Activated CD4-positive, alpha-beta T cell treated with anti-CD3 and anti-CD28 coated beads for 36 hours (primary cell): ENCODE measurements around the gene NDUFS3. TPM values are rescaled to one million over a fixed set of nuclear protein-coding genes. Genes with fewer than 3 reads are reported as not detected.
"Not testable (repeated sequence)": the region's sequence is repeated elsewhere in the genome, so short reads cannot be mapped to it uniquely, and the experiment has no call there.

Source experiments
- ATAC-seq: fragments of 200-7000 bp; cut with Tn5 transposase; one replicate; pipeline ENCODE4 v1.10.0; 2021; ENCODE audit warnings: mild to moderate bottlenecking, moderate library complexity
- CTCF ChIA-PET: fragments of 350-600 bp; sonication (Branson Sonifier 250); formaldehyde crosslinking; loops from one replicate; lab custom pipeline; 2021; ENCODE audit warnings: antibody characterized with exemption; lab: Charles Lee
- POLR2A ChIA-PET: fragments of 350-600 bp; sonication (Branson Sonifier 250); formaldehyde crosslinking; loops from one replicate; lab custom pipeline; 2021; ENCODE audit warnings: antibody characterized with exemption, inconsistent platforms; lab: Charles Lee
- DNase-seq: peaks from one replicate; pipeline ENCODE4 v3.0.0-alpha.2; 2020
- H3K27ac Mint-ChIP-seq: one replicate; pipeline ENCODE4 v1.8.0; 2021; ENCODE audit warnings: mixed read lengths
- H3K27me3 Mint-ChIP-seq: one replicate; pipeline ENCODE4 v1.8.0; 2021; ENCODE audit warnings: mixed read lengths
- H3K36me3 Mint-ChIP-seq: one replicate; pipeline ENCODE4 v1.8.0; 2021; ENCODE audit warnings: low read depth, mixed read lengths
- H3K4me1 Mint-ChIP-seq: one replicate; pipeline ENCODE4 v1.8.0; 2021; ENCODE audit warnings: mixed read lengths
- H3K4me3 Mint-ChIP-seq: one replicate; pipeline ENCODE4 v1.8.0; 2021; ENCODE audit warnings: mild to moderate bottlenecking, moderate library complexity, mixed read lengths
- H3K9me3 Mint-ChIP-seq: one replicate; pipeline ENCODE4 v1.8.0; 2021; ENCODE audit warnings: low read depth, mixed read lengths
- intact Hi-C, 2 experiments: fragments of 100-400 bp; cut with DNase I in 1 of 2; cut with micrococcal nuclease in 1 of 2; formaldehyde crosslinking; loops; one replicate each; pipeline versions ENCODE4 v1.14.2 to v1.15.1; 2022 to 2024; cut with DNase I, micrococcal nuclease
- total RNA-seq, 2 experiments: library from RNA; stranded (reverse); gene quantifications; one replicate each; pipeline ENCODE4 v1.2.3, GENCODE V29; 2021

The NDUFS3 gene
- total RNA-seq, 2 experiments from 2014 or later, result 96.9 to 108 TPM

DNA sequence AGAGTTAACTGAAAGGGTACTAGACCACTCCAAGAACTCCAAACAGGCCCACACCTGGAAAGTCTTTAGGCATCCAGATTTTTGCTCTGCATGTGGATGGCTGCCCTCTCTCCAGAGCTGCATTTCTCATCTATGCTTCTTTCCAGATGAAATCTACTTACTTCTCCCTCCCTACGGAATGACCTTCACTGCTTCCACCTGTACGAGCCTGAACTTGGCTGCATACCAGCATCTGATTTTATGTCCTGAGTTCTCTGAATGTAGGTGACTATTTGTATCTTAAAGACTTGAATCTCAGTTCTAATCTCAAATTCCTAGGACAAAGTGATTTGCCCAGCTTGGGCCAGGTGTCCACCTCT is 39.2 kb upstream of the NDUFS3 start:
- Mint-ChIP-seq H3K4me3 (peak overlapping the region; percentile 51), H3K9me3 (no peaks in the 10 kb centered on the region), H3K27me3 (no peaks in the 10 kb centered on the region), H3K27ac (peak overlapping the region; percentile 83), H3K36me3 (peaks cover 37% of the 10 kb centered on the region), H3K4me1 (peaks cover 76% of the 10 kb centered on the region)
- POLR2A ChIA-PET, result interaction anchor here (1.0 to 2.1 kb wide), 7 partner anchors 8 to 30 kb away, joined by 3 to 10 read pairs (median 6); no protein-coding TSS in a partner anchor
- no peak for DNase-seq
- CTCF ChIA-PET, result interaction anchor here (0.5 to 3.6 kb wide), 12 partner anchors 8 to 568 kb away, joined by 3 to 20 read pairs (median 4); partner anchors contain the start of gene CELF1
- ATAC-seq, result no peak
- intact Hi-C loops, result loop anchor here (1.0 to 2.0 kb wide), 3 partner anchors 15 to 25 kb away; no protein-coding TSS in a partner anchor

DNA sequence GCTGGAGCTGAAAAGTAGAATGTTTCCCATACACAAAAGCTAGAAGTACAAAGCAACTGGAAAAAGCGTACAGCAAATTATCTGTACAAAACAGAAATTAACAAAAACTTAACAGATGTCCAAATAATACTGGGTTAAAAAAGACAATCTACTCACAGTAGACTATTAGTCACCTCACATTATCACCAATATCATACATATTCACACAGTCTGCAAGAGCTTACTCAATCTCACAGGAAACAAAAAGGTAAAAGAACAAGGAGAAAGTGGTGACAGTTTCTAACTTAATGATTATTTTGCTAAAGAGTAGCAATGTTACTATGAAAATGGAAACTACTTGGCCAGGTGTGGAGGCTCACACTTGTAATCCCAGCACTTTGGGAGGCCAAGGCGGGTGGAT is 37.8 kb upstream of the NDUFS3 start:
- Mint-ChIP-seq H3K36me3 (peaks cover 30% of the 10 kb centered on the region), H3K4me1 (peaks cover 73% of the 10 kb centered on the region), H3K9me3 (no peaks in the 10 kb centered on the region), H3K27me3 (no peaks in the 10 kb centered on the region), H3K27ac (peak overlapping the region; percentile 83), H3K4me3 (peak overlapping the region; percentile 51)
- intact Hi-C loops, result loop anchor here in 1 of 2 experiments (2.0 kb wide), 2 partner anchors 16 to 26 kb away; no protein-coding TSS in a partner anchor
- ChIA-PET CTCF (interaction anchor here (0.9 to 3.6 kb wide), 7 partner anchors 9 to 37 kb away, joined by 3 to 20 read pairs (median 4); partner anchors contain the start of gene CELF1), POLR2A (interaction anchor here (0.6 to 2.1 kb wide), 6 partner anchors 11 to 76 kb away, joined by 3 to 10 read pairs (median 6); no protein-coding TSS in a partner anchor)
- ATAC-seq (peak; percentile 25), DNase-seq (no peak)

DNA sequence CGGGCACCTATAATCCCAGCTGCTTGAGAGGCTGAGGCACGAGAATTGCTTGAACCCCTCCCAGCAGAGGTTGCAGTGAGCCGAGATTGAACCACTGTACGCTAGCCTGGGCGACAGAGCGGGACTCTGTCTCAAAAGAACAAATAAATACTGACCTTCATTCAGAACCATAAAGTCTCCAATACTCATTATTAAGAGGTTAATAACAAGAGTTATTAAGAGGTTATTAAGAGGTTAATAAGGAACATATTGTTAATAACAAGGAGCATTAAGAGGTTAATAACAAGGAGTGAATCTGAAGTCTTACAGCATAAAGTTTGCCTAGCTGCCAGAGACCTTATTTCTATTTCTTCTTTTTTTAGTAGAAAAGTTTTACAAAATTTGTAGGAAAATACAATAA is 33.6 kb upstream of the NDUFS3 start:
- ATAC-seq (no peak), DNase-seq (no peak)
- no peak overlapping the region for H3K4me3 Mint-ChIP-seq
- ChIA-PET CTCF (interaction anchor here (0.6 to 3.9 kb wide), 4 partner anchors 7 to 54 kb away, joined by 3 to 16 read pairs (median 3); partner anchors contain the start of gene CELF1), POLR2A (no interaction called here)
- intact Hi-C loops, result no loop called here
- H3K27ac Mint-ChIP-seq, result no peak overlapping the region
- H3K9me3 Mint-ChIP-seq, result no peaks in the 10 kb centered on the region
- peaks cover 32% of the 10 kb centered on the region for H3K36me3 Mint-ChIP-seq
- H3K4me1 Mint-ChIP-seq, result peaks cover 75% of the 10 kb centered on the region
- no peaks in the 10 kb centered on the region for H3K27me3 Mint-ChIP-seq

DNA sequence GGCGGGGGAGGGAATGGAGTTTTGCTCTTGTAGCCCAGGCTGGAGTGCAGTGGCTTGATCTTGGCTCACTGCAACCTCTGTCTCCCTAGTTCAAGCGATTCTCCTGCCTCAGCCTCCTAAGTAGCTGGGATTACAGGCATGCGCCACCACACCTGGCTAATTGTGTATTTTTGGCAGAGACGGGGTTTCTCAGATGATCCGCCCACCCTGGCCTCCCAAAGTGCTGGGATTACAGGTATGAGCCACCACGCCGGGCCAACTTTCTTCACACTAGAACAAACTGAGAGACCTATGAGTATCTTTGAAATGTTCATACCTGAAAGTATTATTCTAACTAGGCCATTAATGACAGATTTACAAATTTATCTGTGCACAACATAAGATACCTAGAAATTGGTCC is 32.6 kb upstream of the NDUFS3 start:
- H3K27me3 Mint-ChIP-seq, H3K4me3 Mint-ChIP-seq, H3K9me3 Mint-ChIP-seq, DNase-seq, ATAC-seq, H3K27ac Mint-ChIP-seq, intact Hi-C loops: not testable (repeated sequence)
- ChIA-PET POLR2A (interaction anchor here (1.2 kb wide), 1 partner anchor 23 kb away, joined by 4 read pairs; no protein-coding TSS in a partner anchor), CTCF (interaction anchor here (1.3 kb wide), 1 partner anchor 28 kb away, joined by 3 read pairs; no protein-coding TSS in a partner anchor)
- Mint-ChIP-seq H3K4me1 (peaks cover 75% of the 10 kb centered on the region), H3K36me3 (peaks cover 32% of the 10 kb centered on the region)

DNA sequence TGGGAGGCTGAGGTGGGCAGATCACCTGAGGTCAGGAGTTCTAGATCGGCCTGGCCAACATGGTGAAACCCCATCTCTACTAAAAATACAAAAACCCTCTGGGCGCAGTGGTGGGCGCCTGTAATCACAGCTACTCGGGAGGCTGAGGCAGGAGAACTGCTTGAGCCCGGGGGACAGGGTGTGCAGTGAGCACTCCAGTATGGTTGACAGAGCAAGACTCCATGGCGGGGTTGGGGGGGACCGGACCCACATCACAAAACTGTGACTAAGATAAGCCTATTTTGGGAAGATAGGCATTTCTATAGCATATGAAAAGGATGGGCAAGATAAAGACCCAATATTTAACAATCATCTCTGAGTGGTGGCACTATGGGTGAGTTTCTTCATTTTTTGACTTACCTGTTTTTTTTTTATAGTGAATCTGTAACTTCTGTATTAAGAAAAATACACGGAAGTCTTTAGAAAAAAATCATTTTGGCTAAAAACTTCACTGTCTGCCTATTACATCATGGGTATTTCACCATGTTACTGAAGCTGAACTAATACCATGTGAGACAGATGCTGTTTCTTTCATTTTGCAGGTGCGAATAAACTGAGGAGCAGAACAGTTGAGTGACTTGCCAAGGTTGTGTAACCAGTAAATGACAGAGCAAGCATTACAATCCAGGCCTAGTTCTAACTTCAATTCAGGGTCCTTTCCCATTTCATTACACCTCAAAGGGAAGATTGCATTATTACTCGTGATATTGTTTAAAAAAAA is 28.4 kb upstream of the NDUFS3 start:
- Mint-ChIP-seq H3K4me1 (peaks cover 48% of the 10 kb centered on the region), H3K27ac (peak overlapping the region; percentile 94), H3K4me3 (peak overlapping the region; percentile 96), H3K9me3 (no peaks in the 10 kb centered on the region), H3K36me3 (peaks cover 36% of the 10 kb centered on the region), H3K27me3 (no peaks in the 10 kb centered on the region)
- intact Hi-C loops, result loop anchor here in 1 of 2 experiments (5.0 kb wide), 1 partner anchor 933 kb away; the partner anchor contains the start of genes ATG13 and HARBI1
- ChIA-PET CTCF (interaction anchor here (1.9 to 7.0 kb wide), 3 partner anchors 10 to 41 kb away, joined by 6 to 47 read pairs (median 17); partner anchors contain the start of gene PTPMT1), POLR2A (interaction anchor here (0.8 to 1.5 kb wide), 2 partner anchors 10 to 27 kb away, joined by 3 to 4 read pairs; partner anchors contain the start of gene KBTBD4)
- ATAC-seq (no peak), DNase-seq (no peak)

DNA sequence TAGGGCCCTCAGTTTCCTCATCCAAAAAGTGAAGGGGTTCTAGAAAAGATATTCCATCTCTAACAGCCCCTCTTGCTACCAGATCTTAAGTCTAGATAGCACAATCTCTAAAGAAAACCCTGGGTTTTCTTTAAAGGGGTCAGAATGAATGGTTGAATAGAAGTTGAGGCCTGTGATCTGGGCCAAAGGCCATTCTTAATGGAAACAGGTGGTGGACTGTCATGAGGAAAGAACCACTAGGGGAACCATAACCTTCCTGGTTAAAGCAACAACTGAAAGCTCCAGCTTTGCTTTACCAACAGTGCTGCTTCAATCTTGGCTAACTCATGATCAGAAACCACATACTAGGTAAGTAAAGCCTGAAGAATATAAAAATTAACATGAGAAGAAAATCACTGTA is 27.8 kb upstream of the NDUFS3 start:
- CTCF ChIA-PET, result interaction anchor here (0.6 to 7.0 kb wide), 10 partner anchors 8 to 60 kb away, joined by 3 to 47 read pairs (median 6); partner anchors contain the start of genes KBTBD4, NDUFS3 and PTPMT1

DNA sequence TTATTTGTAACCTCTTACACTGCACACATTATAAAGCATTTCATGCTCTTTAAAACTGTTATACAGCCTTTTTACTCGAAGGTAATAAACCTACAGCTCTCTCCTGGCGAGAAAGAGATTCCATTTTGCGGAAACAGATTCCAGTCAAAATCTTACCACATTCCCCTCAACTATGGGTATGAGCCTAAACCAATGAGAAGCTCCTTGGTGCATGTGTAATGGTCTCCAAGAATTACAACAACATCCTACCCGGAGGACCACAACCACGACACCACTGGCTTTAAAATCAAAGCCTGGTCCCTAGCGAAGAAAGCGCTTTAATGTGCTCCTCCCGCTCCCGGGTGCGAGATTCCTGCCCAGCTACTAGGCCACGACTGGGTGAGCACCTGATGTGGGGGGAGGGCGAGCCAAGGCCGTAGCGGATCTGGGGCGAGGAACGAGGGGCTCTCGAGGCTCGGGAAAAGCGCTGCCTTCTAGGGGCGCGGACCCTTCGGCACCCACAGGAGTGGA is 26.8 kb upstream of the NDUFS3 start:
- Mint-ChIP-seq H3K4me1 (peaks cover 43% of the 10 kb centered on the region), H3K36me3 (peaks cover 34% of the 10 kb centered on the region), H3K4me3 (peak overlapping the region; percentile 96), H3K27ac (peak overlapping the region; percentile 94), H3K9me3 (no peaks in the 10 kb centered on the region), H3K27me3 (no peaks in the 10 kb centered on the region)
- DNase-seq (peak; percentile 47), ATAC-seq (peak; percentile 16)
- ChIA-PET POLR2A (interaction anchor here (0.9 to 2.1 kb wide), 4 partner anchors 12 to 296 kb away, joined by 3 to 6 read pairs (median 4); partner anchors contain the start of genes KBTBD4 and NUP160), CTCF (interaction anchor here (0.6 to 7.0 kb wide), 15 partner anchors 9 to 303 kb away, joined by 3 to 47 read pairs (median 5); partner anchors contain the start of genes ACP2, AGBL2, KBTBD4 and NDUFS3)
- intact Hi-C loops, result loop anchor here (1.0 to 5.0 kb wide), 8 partner anchors 27 to 935 kb away; partner anchors contain the start of genes AGBL2 (in 1 of the 2), ARHGAP1 (in 1 of the 2), ATG13 (in 1 of the 2) and HARBI1 (in 1 of the 2)

More for the DNA sequence above, 27.8 kb upstream of the NDUFS3 start:
- H3K4me1 Mint-ChIP-seq, result peaks cover 48% of the 10 kb centered on the region
- DNase-seq (no peak), ATAC-seq (no peak)
- POLR2A ChIA-PET, result interaction anchor here (0.8 to 1.7 kb wide), 3 partner anchors 11 to 27 kb away, joined by 3 to 6 read pairs (median 4); partner anchors contain the start of gene KBTBD4
- H3K27ac Mint-ChIP-seq, result peak overlapping the region; percentile 94
- no peaks in the 10 kb centered on the region for H3K27me3 Mint-ChIP-seq
- H3K9me3 Mint-ChIP-seq, result no peaks in the 10 kb centered on the region
- peaks cover 36% of the 10 kb centered on the region for H3K36me3 Mint-ChIP-seq
- peak overlapping the region; percentile 96 for H3K4me3 Mint-ChIP-seq
- intact Hi-C loops, result loop anchor here in 1 of 2 experiments (5.0 kb wide), 1 partner anchor 934 kb away; the partner anchor contains the start of genes ATG13 and HARBI1

DNA sequence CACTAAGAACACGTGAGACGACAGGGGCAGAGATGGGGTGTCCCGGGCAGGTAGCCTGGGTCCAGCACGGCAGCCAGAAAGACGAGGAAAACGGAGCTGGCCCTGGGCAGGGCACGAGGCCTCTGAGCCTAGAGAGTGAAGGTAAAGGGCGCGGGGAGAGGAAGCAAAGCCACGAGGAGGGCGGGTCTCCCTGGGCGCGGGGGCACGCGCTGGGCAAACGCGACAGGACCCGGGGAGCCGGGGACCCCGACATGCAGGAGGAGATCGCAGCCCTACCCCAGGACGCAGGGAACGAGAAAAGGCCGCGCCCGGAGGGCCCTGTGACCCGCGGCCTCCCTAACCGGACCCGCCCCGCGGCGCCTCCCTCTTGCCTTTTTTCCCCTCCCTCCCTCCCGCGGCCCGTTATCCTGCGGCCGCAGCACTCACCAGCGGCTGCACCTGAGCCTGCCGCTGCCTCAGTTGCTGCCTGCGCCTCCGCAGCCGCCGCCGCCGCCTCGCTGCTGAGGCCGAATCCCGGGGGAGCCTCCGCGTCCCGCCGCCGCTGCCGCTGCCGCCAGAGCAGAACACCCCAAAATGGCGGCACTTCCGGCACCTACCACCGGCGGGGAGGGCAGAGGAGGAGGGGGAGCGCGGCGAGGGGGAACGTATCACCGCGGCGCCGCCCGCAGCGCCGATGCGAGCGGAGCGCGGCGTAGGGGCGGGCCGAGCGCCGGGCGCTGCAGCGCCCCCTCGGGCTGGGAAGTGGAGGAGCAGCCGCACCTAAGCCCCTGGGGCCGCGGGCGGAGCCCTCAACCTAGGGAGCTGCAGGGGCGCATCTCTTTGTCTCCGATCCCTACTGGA is 26.1 kb upstream of the NDUFS3 start, which contains the start of gene CELF1:
Gene CELF1, minus strand, starts transcription at position 567 of the 840 bp plus-strand sequence. CDS start 53,609 bp downstream, outside the sequence.
- Mint-ChIP-seq H3K27ac (peak within 1 kb of the TSS; percentile 94), H3K27me3 (no peaks in the 10 kb centered on the region), H3K4me1 (peaks cover 38% of the 10 kb centered on the region), H3K36me3 (peaks cover 31% of the 10 kb centered on the region), H3K9me3 (no peaks in the 10 kb centered on the region), H3K4me3 (peak within 1 kb of the TSS; percentile 96)
- DNase-seq (peak; percentile 97), ATAC-seq (peak; percentile 94)
- intact Hi-C loops, result loop anchor here (1.0 to 5.0 kb wide), 18 partner anchors 13 to 935 kb away; partner anchors contain the start of genes NDUFS3 (in 2 of the 2), AGBL2 (in 1 of the 2), ARFGAP2 (in 1 of the 2) and ARHGAP1 (in 1 of the 2)
- ChIA-PET CTCF (interaction anchor here (0.5 to 7.0 kb wide), 31 partner anchors 10 to 451 kb away, joined by 3 to 47 read pairs (median 3); partner anchors contain the start of genes ACP2, AGBL2, KBTBD4 and NDUFS3), POLR2A (interaction anchor here (0.8 to 2.1 kb wide), 4 partner anchors 12 to 295 kb away, joined by 3 to 8 read pairs (median 6); partner anchors contain the start of gene NUP160)

DNA sequence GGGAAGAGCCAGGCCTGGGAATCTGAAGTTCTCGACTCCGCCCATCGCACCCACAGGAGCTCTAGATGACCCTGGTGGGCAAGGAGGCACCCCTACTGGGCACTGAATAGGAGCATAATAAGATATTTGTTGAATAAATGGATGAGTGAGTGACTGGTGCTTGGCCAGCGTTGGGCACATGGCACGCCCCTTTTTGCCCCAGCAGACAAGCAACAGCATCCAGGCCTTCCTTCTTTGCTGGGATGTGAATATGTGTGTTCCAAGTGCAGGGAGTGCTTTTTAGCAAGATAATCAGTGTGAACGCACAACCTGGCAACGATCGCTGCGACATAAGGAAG is 25.5 kb upstream of the NDUFS3 start:
- peak; percentile 16 for ATAC-seq
- peaks cover 26% of the 10 kb centered on the region for H3K36me3 Mint-ChIP-seq
- peak overlapping the region; percentile 62 for H3K27ac Mint-ChIP-seq
- no peaks in the 10 kb centered on the region for H3K9me3 Mint-ChIP-seq
- CTCF ChIA-PET, result interaction anchor here (0.6 to 7.0 kb wide), 22 partner anchors 10 to 452 kb away, joined by 3 to 47 read pairs (median 3); partner anchors contain the start of genes KBTBD4, NDUFS3 and PTPMT1
- intact Hi-C loops, result loop anchor here (1.0 to 5.0 kb wide), 17 partner anchors 12 to 936 kb away; partner anchors contain the start of genes NDUFS3 (in 2 of the 2), ARFGAP2 (in 1 of the 2), ARHGAP1 (in 1 of the 2) and ATG13 (in 1 of the 2)
- POLR2A ChIA-PET, result interaction anchor here (0.8 to 2.1 kb wide), 2 partner anchors 13 to 43 kb away, joined by 5 to 8 read pairs; no protein-coding TSS in a partner anchor
- H3K4me1 Mint-ChIP-seq, result peaks cover 32% of the 10 kb centered on the region
- peak overlapping the region; percentile 96 for H3K4me3 Mint-ChIP-seq
- no peak for DNase-seq
- H3K27me3 Mint-ChIP-seq, result no peaks in the 10 kb centered on the region
